Medulla oblongata (tissue), 1 donor: ENCODE results near the gene HMX2.
"Not testable (repeated sequence)": the region's sequence is repeated elsewhere in the genome, so short reads cannot be mapped to it uniquely, and the experiment has no call there.

ENCODE experiments used
- DNase-seq: peaks from one replicate; pipeline ENCODE4 v3.0.0-alpha.2; 2015; ENCODE audit errors: extremely low spot score

HMX2 gene

GRCh38 chr10:123150986-123151736, 3.2 kb downstream of the HMX2 start:
- no peak for DNase-seq

DNA sequence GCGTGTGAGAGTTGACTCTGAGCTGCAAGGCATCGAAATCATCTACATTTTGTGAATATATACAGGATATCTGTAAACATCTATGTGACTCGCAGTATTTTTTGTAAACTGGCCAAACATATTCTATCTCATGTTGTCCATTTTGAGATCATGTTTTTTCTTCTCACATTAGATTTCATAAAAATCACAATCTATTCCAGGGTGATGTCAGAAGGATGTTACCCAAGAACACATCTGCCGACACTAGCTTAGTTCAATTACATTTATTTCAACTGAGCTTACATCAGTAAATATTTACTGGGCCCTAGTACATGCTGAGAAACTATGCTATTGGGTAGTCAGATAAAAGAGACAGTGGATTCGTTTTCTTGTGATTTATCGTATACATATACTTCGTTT, 3.8 kb downstream of the HMX2 start:
- DNase-seq: no peak

DNA sequence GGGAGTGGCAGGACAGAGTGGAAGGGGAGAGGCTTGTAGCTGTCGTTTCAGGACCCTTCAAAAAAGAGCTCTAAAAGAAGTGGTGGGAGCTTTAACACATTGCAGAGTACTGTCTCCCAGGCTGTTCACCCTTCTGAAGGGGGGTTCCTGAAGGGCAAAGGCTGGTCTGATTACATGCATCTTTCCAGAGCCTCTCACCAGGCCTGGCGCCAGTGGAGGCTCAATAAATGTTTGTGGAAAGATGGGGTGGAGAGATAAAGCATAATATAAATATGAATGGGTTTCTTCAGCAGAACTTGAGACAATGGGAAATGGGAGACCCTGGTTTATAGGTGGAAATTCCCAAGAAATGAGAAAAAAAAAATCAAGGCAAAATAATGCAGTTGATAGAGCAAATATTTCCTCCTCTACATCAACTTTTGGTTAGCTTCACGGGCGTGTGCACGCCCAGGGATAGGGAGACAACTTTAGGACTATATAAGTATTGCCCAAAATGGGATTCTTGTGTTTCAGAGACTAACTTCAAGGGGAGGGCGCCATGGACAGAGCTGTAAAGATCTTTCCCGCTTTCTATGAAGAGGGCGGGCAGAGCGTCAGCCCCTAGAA, 5.7 kb downstream of the HMX2 start:
- DNase-seq: no peak

DNA sequence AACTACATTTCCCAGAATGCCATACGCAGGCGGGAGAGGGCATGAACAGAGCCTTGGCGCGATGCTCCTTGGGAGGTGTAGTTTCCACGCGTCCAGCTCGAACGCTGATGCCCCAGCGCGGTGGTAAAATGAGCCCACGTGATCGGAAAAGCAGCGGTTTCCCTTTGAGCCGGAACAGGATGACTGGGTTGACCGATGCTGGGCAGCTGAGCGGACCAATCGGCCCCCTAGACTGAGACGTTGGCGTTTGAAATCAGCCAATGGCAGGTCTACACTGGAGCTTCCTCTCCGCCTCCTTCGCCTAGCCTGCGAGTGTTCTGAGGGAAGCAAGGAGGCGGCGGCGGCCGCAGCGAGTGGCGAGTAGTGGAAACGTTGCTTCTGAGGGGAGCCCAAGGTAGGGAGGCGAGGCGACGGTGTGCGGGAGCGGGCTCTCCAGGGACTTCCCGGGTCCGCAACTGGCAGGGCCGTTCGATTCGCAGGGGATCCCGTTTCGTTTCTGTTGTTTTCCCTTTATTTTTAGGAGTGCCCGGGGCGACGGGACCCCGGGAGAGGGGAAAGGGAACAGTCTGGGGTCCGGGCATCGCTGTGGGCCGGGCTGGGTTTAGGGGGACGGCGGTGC, 6.3 kb downstream of the HMX2 start, which contains the start of gene BUB3:
Gene BUB3, plus strand, starts transcription at position 311 of the 619 bp plus-strand sequence. CDS start 516 bp downstream, outside the sequence.
- peak; percentile 100 for DNase-seq

DNA sequence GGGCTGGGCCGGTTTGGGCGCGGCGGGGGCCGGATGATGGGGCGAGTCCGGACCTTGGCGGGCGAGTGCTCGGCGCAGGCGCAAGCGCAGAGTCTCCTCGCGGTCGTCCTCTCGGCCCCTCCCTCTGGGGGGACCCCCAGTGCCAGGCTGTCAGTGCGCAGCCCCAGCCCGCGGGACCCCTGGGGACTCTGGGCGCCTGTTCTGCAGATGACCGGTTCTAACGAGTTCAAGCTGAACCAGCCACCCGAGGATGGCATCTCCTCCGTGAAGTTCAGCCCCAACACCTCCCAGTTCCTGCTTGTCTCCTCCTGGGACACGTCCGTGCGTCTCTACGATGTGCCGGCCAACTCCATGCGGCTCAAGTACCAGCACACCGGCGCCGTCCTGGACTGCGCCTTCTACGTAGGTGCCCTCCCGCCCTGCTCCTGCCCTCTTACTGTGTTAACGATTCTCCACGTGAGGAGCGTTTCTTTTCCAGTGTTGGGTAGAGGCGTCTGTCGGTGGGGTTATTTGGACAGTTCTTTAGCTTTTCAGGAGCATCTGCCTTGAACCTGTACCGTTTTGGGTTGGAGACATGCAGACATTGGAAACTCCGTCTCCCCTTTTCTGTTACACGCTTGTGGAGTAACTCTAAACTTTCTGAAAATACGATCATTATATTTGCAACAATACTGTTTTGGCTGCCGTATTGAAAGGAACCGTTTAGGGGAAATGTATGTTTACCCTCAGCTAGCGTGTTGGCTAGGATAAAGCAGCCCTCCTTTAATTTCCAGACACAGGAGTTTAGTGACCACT, 7.0 kb downstream of the HMX2 start:
- DNase-seq: peak; percentile 36

- DNase-seq: no peak
These were observed 8.1 kb downstream of the HMX2 start for GRCh38 chr10:123156078-123156477.

DNA sequence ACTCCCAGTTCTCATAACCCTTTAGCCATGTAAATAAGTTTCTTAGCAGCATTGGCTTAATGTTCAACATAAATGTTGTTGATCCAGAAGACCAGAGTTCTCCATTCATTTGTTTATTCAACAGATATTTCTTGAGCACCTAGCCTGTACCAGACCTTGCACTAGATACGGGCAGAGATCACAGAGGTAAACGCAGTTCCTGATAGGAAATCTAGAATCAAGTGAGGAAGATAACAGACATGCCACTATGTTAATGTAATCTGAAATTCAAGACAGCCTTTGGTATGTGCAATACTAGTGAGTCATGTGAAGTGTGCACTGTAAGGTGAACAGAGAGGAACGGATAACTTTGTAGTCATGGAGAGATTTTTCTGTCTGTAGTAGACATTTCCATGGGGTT, 9.3 kb downstream of the HMX2 start:
- DNase-seq: no peak

GRCh38 chr10:123158682-123159081, 10.7 kb downstream of the HMX2 start:
- no peak for DNase-seq

DNA sequence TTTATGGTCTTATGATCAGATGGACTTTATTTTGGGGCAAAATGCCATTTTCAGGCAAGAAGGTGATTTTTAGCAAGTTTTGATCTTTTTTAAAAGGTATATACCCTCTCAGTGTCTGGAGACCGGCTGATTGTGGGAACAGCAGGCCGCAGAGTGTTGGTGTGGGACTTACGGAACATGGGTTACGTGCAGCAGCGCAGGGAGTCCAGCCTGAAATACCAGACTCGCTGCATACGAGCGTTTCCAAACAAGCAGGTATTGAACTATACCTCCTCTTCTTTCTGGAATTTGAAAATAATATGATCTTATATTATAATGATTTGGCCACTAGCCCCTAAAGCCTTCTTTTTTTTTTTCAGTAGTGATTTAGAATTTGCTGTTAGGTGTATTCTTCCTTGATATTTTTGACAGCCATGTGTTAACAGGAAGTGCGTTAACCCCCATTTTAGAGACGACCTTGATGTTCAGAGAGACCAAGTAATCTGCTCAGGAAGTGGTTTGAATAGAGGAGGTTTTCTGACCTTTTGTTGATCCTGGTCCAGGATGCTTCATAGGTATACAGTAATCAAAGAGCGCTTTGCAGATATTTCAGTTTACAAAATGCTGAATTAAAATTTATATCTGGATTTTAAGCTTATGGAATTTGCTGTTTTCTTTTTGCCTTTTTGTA, 12.5 kb downstream of the HMX2 start:
- no peak for DNase-seq

DNA sequence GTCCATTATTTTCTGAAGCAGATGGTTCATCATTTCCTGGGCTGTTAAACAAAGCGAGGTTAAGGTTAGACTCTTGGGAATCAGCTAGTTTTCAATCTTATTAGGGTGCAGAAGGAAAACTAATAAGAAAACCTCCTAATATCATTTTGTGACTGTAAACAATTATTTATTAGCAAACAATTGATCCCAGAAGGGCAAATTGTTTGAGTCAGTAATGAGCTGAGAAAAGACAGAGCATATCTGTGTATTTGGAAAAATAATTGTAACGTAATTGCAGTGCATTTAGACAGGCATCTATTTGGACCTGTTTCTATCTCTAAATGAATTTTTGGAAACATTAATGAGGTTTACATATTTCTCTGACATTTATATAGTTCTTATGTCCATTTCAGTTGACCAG, 16.4 kb downstream of the HMX2 start:
- no peak for DNase-seq

- DNase-seq: no peak
These were observed 17.6 kb downstream of the HMX2 start for GRCh38 chr10:123165445-123166072.

DNA sequence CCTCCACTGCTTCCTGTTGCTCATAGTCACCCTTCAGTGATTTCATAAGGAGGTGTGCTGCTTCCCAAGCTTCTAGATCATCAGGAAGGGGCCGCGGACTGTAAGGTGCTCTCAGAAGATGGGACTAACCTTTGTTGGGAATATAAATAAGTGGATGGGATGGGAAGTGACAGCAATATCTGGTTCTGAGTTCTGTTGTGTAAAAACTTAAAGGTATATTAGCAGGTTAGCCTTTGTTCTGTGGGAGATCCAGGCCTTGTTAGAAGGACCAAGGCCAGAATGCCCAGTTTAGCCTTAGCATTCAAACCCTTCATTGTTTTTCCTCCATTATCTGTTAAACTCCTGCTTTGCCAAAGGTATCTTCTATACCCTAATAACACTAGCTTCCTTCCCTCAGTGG, 18.7 kb downstream of the HMX2 start:
- no peak for DNase-seq

GRCh38 chr10:123170961-123171360, 23.0 kb downstream of the HMX2 start:
- DNase-seq: no peak

DNA sequence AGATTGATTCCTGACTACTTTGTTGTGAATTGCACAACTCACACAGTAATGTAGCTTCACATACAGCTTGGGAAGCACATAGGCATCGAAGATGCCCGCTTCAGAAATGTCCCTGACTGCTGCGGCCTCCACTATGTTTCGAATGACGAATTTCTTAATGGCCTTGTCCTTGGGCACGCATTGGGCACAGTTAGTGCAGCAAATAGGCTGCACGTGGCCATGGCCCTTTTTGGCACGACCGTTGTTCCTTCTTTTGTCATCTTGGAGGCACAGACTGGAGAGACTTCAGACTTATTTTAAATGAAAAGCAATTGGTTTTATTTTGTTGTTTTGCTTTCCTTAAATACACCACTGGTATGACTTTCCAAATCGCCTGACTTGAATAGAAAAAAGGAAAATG, 23.7 kb downstream of the HMX2 start:
- not testable (repeated sequence) for DNase-seq

DNA sequence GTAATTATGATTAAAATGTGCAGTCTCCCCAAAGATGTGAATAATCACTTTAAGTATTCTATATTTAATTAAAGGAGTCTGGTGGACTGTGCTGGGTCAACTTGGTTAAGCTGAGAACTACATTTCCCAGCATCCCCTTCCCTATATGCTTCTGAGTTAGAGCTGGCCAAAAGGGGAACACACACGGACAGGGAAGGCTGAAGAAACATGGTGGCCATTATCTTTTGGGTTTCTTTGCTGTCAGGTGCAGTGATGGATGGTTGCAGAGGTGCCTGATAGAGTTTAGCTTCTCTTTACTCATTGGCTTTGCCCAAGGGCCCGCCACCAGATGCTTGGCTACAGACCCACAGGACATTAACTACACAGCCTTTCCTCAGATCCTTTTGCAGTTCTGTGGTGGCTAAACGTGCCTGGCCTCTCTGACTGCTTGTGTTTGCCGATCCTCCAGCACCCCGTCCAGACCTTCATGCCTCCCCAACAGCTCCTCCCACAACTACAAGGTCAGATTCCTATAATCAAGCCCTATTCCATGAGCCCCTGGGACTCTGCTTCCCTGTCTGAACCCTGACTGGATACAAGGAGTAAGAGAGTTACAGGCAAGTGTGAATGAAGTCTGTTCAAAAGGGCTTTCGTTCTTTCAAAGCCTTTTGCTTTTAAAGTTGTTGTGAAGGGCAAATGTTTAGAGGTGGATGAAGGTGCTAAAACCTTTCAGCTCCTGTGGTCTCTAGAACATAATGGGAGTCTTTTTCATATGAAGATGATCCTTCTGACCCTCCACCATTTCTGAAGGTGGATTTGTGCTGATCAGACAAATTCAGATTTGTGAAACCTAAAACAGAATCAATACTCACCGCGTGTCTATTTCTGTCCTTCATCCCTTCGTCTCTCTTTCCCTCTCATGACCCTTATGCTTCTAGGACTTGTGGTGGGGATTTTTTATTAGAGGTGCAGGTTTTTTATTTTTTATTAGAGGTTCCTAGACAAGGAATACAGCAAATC, 27.8 kb downstream of the HMX2 start:
- no peak for DNase-seq

GRCh38 chr10:123178390-123178789, 30.5 kb downstream of the HMX2 start:
- not testable (repeated sequence) for DNase-seq

- DNase-seq: no peak
These were observed 32.5 kb downstream of the HMX2 start for GRCh38 chr10:123180101-123181090.

DNA sequence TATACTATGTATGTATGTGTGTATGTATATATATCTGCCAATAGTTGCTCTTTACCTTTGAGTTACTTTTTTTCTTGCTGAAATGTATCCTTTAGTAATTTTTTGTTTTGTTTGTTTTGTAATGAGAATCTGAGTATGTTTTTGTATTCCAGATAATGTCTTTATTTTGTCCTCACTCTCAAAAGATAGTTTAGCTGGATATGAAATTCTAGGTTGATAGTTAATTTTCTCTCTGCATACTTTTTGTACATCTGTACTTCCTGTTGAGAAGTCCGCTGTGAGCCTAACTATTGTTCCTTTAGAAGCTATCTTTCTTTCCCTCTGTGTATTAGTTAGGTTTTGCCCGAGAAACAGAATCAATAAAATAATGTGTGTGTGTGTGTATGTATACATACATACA, 35.8 kb downstream of the HMX2 start:
- no peak for DNase-seq

- DNase-seq: no peak
These were observed 39.8 kb downstream of the HMX2 start for GRCh38 chr10:123187781-123188180.
